HepG2 (cell line): ENCODE data around the gene ROMO1. TPM values are rescaled to one million over a fixed set of nuclear protein-coding genes. Genes with fewer than 3 reads are reported as not detected.

Experiments used
- ARNT2 ChIP-seq: sonication (generic); formaldehyde crosslinking; IDR thresholded peaks from 2 replicates; pipeline ENCODE4 v1.8.0; 2022; ENCODE audit warnings: mild to moderate bottlenecking, low read depth, missing genetic modification reagents, moderate library complexity
- PAF1 ChIP-seq: IDR thresholded peaks from 2 replicates; pipeline ENCODE4 v1.6.1; 2016; ENCODE audit warnings: missing genetic modification reagents, missing compliant biosample characterization
- POLR2AphosphoS2 ChIP-seq: IDR thresholded peaks from 2 replicates; pipeline ENCODE4 v1.6.1; 2011; ENCODE audit warnings: low read depth, low read length, improper control_type of control experiment
- RBFOX2 ChIP-seq: fragments of 200-400 bp; formaldehyde crosslinking; IDR thresholded peaks from 2 replicates; pipeline ENCODE4 v1.6.1; 2017; ENCODE audit warnings: low read depth, mild to moderate bottlenecking, low read length
- RBM22 ChIP-seq: fragments of 200-400 bp; formaldehyde crosslinking; optimal IDR thresholded peaks from 2 replicates; pipeline ENCODE3; 2017; ENCODE audit warnings: mild to moderate bottlenecking, low read length, moderate library complexity
- REPIN1 ChIP-seq: sonication (generic); formaldehyde crosslinking; IDR thresholded peaks from 2 replicates; pipeline ENCODE4 v1.8.0; 2022; ENCODE audit warnings: missing genetic modification reagents, low read depth, mild to moderate bottlenecking, borderline replicate concordance
- SALL1 ChIP-seq: sonication (generic); formaldehyde crosslinking; IDR thresholded peaks from 2 replicates; pipeline ENCODE4 v1.8.0; 2022; ENCODE audit warnings: mild to moderate bottlenecking, missing genetic modification reagents
- SMARCC2 ChIP-seq: fragments of 450-650 bp; IDR thresholded peaks from 2 replicates; pipeline ENCODE4 v1.6.1; 2017; ENCODE audit warnings: antibody characterized with exemption, mild to moderate bottlenecking
- YY1 ChIP-seq: IDR thresholded peaks from 2 replicates; pipeline ENCODE4 v1.6.1; 2011; ENCODE audit warnings: low read length, low read depth, moderate library complexity, mild to moderate bottlenecking; ENCODE audit not compliant: insufficient read depth, insufficient replicate concordance
- ZBTB38 ChIP-seq: sonication (generic); formaldehyde crosslinking; IDR thresholded peaks from 2 replicates; pipeline ENCODE4 v1.5.1; 2020; ENCODE audit warnings: mild to moderate bottlenecking, missing genetic modification reagents
- ZKSCAN1 ChIP-seq: fragments of 150-350 bp; IDR thresholded peaks from 2 replicates; pipeline ENCODE4 v1.6.1; 2014; ENCODE audit warnings: low read length
- ZNF124 ChIP-seq: sonication (generic); formaldehyde crosslinking; IDR thresholded peaks from 2 replicates; pipeline ENCODE4 v1.4.0; 2020; ENCODE audit warnings: missing genetic modification reagents
- ZNF160 ChIP-seq: sonication (generic); formaldehyde crosslinking; IDR thresholded peaks from 2 replicates; pipeline ENCODE4 v1.8.0; 2022; ENCODE audit warnings: mild to moderate bottlenecking, inconsistent platforms, missing genetic modification reagents
- ZNF34 ChIP-seq: sonication (generic); formaldehyde crosslinking; IDR thresholded peaks from 2 replicates; pipeline ENCODE4 v1.4.0; 2020; ENCODE audit warnings: mild to moderate bottlenecking, missing genetic modification reagents, borderline replicate concordance
- ZNF501 ChIP-seq: sonication (generic); formaldehyde crosslinking; IDR thresholded peaks from 2 replicates; pipeline ENCODE4 v1.5.1; 2020; ENCODE audit warnings: mild to moderate bottlenecking, moderate library complexity, missing genetic modification reagents
- ZNF564 ChIP-seq: sonication (generic); formaldehyde crosslinking; IDR thresholded peaks from 2 replicates; pipeline ENCODE4 v1.8.1; 2023; ENCODE audit warnings: mild to moderate bottlenecking, missing genetic modification reagents
- ZNF615 ChIP-seq: sonication (generic); formaldehyde crosslinking; IDR thresholded peaks from 2 replicates; pipeline ENCODE4 v1.5.0; 2020; ENCODE audit warnings: mild to moderate bottlenecking, missing genetic modification reagents, borderline replicate concordance
- ZNF776 ChIP-seq: sonication (generic); formaldehyde crosslinking; IDR thresholded peaks from 2 replicates; pipeline ENCODE4 v1.4.0; 2020; ENCODE audit warnings: mild to moderate bottlenecking, missing genetic modification reagents
- polyA plus RNA-seq, 8 experiments: library from polyadenylated mRNA; depleted of rRNA in 3 of 8; stranded (reverse) in 7 of 8; unstranded in 1 of 8; fragments of >200 nt; fragmentation: Illumina TruSeq in 4 of 8; extraction: Trizol in 4 of 8; gene quantifications; 2 replicates each; pipeline versions ENCODE4 v1.2.1 to v1.2.3, GENCODE V29; 2011 to 2016; ENCODE audit warnings: low read depth in 4 of 8, missing spikeins in 1 of 8, mixed read lengths in 1 of 8; ENCODE audit not compliant: insufficient read depth in 1 of 8
- total RNA-seq, 5 experiments: library from RNA; depleted of rRNA; stranded (reverse); fragments of >200 nt; fragmentation: Illumina TruSeq; extraction: Trizol; gene quantifications; 2 replicates each; pipeline ENCODE4 v1.2.3, GENCODE V29; 2016; ENCODE audit warnings: low read depth in 1 of 5
- TF ChIP-seq, protein P1 (sequence below): sonication (generic); formaldehyde crosslinking; IDR thresholded peaks from 2 replicates; pipeline ENCODE4 v1.4.0; 2020; ENCODE audit warnings: missing genetic modification reagents
- TF ChIP-seq, protein P2 (sequence below): conservative IDR thresholded peaks from 2 replicates; pipeline ENCODE4 v1.6.1; 2018; ENCODE audit warnings: missing genetic modification reagents
- TF ChIP-seq, protein P3 (sequence below): sonication (generic); formaldehyde crosslinking; IDR thresholded peaks from 2 replicates; pipeline ENCODE4 v1.5.0; 2020; ENCODE audit warnings: missing genetic modification reagents

Gene ROMO1
- total and polyA plus RNA-seq, 2 of the 13 experiments (the other 11 are each of a cell fraction or from before 2014, with no cell fraction given), result 636 to 755 TPM

DNA sequence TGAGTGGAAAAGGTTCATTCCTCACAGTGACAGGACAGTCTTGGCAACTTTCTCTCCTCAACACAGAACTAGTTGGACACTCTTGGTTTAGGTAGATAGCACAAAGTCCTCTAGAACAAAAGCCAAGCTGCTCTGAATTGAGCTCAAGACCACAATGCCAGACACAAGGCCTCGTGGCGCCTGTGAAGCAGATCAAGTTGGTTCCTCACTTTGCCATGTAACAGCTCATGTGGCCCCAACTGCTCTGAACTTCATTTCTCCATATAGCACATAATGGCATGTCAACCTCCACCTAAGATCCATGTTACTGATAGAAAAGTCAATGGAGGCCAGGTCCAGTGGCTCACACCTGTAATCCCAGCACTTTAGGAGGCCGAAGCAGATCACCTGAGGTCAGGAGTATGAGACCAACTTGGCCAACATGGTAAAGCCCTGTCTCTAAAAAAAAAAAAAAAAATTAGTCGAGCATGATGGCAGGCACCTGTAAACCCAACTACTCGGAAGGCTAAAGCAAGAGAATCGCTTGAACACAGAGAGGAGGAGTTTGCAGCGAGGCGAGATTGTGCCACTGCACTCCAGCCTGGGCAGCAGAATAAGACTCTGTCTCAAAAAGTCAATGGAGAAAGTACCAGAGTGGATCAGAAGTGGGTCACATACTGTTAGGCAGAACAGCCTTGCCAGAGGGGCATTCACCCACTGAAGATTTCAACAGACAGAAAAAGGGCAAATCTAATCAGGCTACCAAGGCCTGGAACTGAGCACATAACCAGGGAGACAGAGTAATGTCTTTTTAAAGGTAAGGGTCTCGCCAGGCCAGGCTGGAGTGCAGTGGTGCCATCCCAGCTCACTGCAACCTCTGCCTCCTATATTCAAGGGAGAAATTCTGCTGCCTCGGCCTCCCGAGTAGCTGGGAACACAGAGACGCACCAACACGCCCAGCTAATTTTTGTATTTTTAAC lies 21.2 kb downstream of the ROMO1 start (continued):
- TF ChIP-seq, protein P1, sequence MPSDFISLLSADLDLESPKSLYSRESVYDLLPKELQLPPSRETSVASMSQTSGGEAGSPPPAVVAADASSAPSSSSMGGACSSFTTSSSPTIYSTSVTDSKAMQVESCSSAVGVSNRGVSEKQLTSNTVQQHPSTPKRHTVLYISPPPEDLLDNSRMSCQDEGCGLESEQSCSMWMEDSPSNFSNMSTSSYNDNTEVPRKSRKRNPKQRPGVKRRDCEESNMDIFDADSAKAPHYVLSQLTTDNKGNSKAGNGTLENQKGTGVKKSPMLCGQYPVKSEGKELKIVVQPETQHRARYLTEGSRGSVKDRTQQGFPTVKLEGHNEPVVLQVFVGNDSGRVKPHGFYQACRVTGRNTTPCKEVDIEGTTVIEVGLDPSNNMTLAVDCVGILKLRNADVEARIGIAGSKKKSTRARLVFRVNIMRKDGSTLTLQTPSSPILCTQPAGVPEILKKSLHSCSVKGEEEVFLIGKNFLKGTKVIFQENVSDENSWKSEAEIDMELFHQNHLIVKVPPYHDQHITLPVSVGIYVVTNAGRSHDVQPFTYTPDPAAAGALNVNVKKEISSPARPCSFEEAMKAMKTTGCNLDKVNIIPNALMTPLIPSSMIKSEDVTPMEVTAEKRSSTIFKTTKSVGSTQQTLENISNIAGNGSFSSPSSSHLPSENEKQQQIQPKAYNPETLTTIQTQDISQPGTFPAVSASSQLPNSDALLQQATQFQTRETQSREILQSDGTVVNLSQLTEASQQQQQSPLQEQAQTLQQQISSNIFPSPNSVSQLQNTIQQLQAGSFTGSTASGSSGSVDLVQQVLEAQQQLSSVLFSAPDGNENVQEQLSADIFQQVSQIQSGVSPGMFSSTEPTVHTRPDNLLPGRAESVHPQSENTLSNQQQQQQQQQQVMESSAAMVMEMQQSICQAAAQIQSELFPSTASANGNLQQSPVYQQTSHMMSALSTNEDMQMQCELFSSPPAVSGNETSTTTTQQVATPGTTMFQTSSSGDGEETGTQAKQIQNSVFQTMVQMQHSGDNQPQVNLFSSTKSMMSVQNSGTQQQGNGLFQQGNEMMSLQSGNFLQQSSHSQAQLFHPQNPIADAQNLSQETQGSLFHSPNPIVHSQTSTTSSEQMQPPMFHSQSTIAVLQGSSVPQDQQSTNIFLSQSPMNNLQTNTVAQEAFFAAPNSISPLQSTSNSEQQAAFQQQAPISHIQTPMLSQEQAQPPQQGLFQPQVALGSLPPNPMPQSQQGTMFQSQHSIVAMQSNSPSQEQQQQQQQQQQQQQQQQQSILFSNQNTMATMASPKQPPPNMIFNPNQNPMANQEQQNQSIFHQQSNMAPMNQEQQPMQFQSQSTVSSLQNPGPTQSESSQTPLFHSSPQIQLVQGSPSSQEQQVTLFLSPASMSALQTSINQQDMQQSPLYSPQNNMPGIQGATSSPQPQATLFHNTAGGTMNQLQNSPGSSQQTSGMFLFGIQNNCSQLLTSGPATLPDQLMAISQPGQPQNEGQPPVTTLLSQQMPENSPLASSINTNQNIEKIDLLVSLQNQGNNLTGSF (CRISPR knock-in tag), result 0 out of 2 replicates have a peak, but pooled peaks have one; percentile 44
- TF ChIP-seq ZNF124 (CRISPR knock-in tag) (no peak), ZNF501 (CRISPR knock-in tag) (peak; percentile 43; the same call in 1 of the 2 replicates), REPIN1 (CRISPR knock-in tag) (0 out of 2 replicates have a peak, but pooled peaks have one; percentile 19), ZNF160 (no peak), YY1 (no peak), RBM22 (peak; percentile 93), POLR2AphosphoS2 (peak; percentile 75), ZNF615 (CRISPR knock-in tag) (0 out of 2 replicates have a peak, but pooled peaks have one; percentile 69), ARNT2 (0 out of 2 replicates have a peak, but pooled peaks have one; percentile 8), SMARCC2 (no peak), SALL1 (CRISPR knock-in tag) (peak; percentile 24; the same call in 1 of the 2 replicates), ZNF776 (CRISPR knock-in tag) (peak; percentile 27; the same call in 1 of the 2 replicates), ZBTB38 (CRISPR knock-in tag) (0 out of 2 replicates have a peak, but pooled peaks have one; percentile 41), ZNF34 (CRISPR knock-in tag) (0 out of 2 replicates have a peak, but pooled peaks have one; percentile 26), ZKSCAN1 (no peak), RBFOX2 (peak; percentile 19), ZNF564 (CRISPR knock-in tag) (no peak), PAF1 (CRISPR knock-in tag) (peak; percentile 27; the same call in 1 of the 2 replicates)
- TF ChIP-seq, protein P2, sequence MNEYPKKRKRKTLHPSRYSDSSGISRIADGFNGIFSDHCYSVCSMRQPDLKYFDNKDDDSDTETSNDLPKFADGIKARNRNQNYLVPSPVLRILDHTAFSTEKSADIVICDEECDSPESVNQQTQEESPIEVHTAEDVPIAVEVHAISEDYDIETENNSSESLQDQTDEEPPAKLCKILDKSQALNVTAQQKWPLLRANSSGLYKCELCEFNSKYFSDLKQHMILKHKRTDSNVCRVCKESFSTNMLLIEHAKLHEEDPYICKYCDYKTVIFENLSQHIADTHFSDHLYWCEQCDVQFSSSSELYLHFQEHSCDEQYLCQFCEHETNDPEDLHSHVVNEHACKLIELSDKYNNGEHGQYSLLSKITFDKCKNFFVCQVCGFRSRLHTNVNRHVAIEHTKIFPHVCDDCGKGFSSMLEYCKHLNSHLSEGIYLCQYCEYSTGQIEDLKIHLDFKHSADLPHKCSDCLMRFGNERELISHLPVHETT (CRISPR knock-in tag), result 0 out of 2 replicates have a peak, but pooled peaks have one; percentile 54
- TF ChIP-seq, protein P3, sequence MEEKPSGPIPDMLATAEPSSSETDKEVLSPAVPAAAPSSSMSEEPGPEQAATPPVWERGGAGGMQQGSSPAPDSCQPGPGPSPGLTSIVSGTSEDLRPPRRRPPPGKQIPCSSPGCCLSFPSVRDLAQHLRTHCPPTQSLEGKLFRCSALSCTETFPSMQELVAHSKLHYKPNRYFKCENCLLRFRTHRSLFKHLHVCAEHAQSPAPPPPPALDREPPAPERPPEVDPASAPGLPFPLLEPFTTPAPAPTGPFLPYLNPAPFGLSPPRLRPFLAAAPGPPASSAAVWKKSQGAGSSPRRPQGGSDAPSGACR (CRISPR knock-in tag), result no peak
